ENCODE results near the gene MESP1. TPM values are rescaled to one million over a fixed set of nuclear protein-coding genes. Genes with fewer than 3 reads are reported as not detected.
"Not testable (repeated sequence)": the region's sequence is repeated elsewhere in the genome, so short reads cannot be mapped to it uniquely, and the experiment has no call there.

The MESP1 gene
- total RNA-seq, 1 donor from 2014 or later: not detected

DNA sequence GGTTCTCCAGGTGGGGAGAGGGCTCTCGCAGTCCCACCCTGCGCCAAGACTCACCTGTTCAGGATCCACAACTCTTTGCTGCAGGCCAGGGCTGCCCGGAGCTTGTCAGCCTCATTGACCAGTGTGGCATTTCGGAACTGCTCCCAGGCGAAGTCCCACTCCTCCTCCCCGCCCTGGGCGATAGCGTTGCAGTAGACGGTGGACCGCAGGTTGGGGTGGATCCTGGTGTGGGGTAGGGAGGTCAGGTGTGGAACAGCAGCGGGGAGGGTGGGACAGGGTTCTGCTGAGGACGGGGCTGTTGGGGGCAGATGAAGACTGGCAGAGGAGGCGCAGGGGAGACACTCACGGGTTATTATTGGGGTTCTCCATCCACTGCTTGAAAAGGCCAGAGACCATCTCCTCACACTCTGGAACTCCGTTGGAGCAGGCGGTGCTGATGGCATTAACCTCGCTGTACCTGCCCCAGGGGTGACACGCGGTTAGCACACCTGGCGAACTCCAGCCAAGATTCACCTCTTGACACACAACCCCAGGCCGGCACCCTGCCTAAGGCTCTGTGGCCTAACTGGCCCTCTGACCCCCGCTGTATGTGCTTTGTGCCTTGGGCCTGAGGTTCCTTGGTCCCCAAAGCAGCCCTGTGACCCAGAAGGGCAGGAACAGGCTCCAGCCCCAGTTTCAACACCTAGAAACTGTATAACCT is 41.2 kb upstream of the MESP1 start:
- Histone ChIP-seq H3K4me2 (no peak overlapping the region), H3F3A (ENCODE audit: low read depth) (no peaks in the 10 kb centered on the region)
- peaks cover 10% of the 10 kb centered on the region for H3K9me3 Mint-ChIP-seq

GRCh38 chr15:89790661-89791060 is 39.6 kb upstream of the MESP1 start:
- no peaks in the 10 kb centered on the region for H3F3A ChIP-seq (ENCODE audit: low read depth)
- H3K4me3 ChIP-seq: no peak overlapping the region
- TF ChIP-seq EZH2phosphoT487 (IDR thresholded peaks at IDR 0.05) (no peak), CTCF (IDR thresholded peaks at IDR 0.05) (no peak), EZH2 (IDR thresholded peaks at IDR 0.05) (no peak)
- H2AFZ ChIP-seq (replicated peaks): no peak overlapping the region
- H4K20me1 ChIP-seq (ENCODE audit: low read depth): no peaks in the 10 kb centered on the region
- H3K27ac ChIP-seq: no peak overlapping the region
- no peak overlapping the region for H3K27ac Mint-ChIP-seq
- peaks cover 12% of the 10 kb centered on the region for H3K9me3 Mint-ChIP-seq
- H3K4me1 ChIP-seq: no peaks in the 10 kb centered on the region
- H3K79me2 ChIP-seq (ENCODE audit: low read depth): no peaks in the 10 kb centered on the region
- no peak overlapping the region for H3K4me2 ChIP-seq
- H3K9me3 ChIP-seq (ENCODE audit: low read depth): peaks cover 6% of the 10 kb centered on the region
- peaks cover 1% of the 10 kb centered on the region for H3K27me3 Mint-ChIP-seq (ENCODE audit: insufficient read depth, low read depth)
- no peak overlapping the region for H3K9ac ChIP-seq
- no peaks in the 10 kb centered on the region for H3K4me1 Mint-ChIP-seq
- no peak for DNase-seq (ENCODE audit: low spot score)
- H3K27me3 ChIP-seq: no peaks in the 10 kb centered on the region
- H3K36me3 Mint-ChIP-seq: no peaks in the 10 kb centered on the region
- H3K4me3 Mint-ChIP-seq: no peak overlapping the region
- no peaks in the 10 kb centered on the region for H3K36me3 ChIP-seq

More for the DNA sequence above, 41.2 kb upstream of the MESP1 start:
- no peaks in the 10 kb centered on the region for H3K4me1 Mint-ChIP-seq
- Histone ChIP-seq H3K27ac (no peak overlapping the region), H3K4me1 (no peaks in the 10 kb centered on the region), H4K20me1 (ENCODE audit: low read depth) (no peaks in the 10 kb centered on the region), H3K9me3 (ENCODE audit: low read depth) (peaks cover 6% of the 10 kb centered on the region), H3K36me3 (no peaks in the 10 kb centered on the region), H2AFZ (replicated peaks) (no peak overlapping the region), H3K79me2 (ENCODE audit: low read depth) (no peaks in the 10 kb centered on the region), H3K9ac (no peak overlapping the region), H3K4me3 (no peak overlapping the region), H3K27me3 (no peaks in the 10 kb centered on the region)
- no peak for TF ChIP-seq CTCF (IDR thresholded peaks at IDR 0.05)
- TF ChIP-seq EZH2 (IDR thresholded peaks at IDR 0.05): no peak
- no peak for TF ChIP-seq EZH2phosphoT487 (IDR thresholded peaks at IDR 0.05)
- H3K36me3 Mint-ChIP-seq: no peaks in the 10 kb centered on the region
- H3K27me3 Mint-ChIP-seq (ENCODE audit: insufficient read depth, low read depth): peaks cover 3% of the 10 kb centered on the region
- no peak overlapping the region for H3K27ac Mint-ChIP-seq
- no peak for DNase-seq (ENCODE audit: low spot score)
- no peak overlapping the region for H3K4me3 Mint-ChIP-seq

DNA sequence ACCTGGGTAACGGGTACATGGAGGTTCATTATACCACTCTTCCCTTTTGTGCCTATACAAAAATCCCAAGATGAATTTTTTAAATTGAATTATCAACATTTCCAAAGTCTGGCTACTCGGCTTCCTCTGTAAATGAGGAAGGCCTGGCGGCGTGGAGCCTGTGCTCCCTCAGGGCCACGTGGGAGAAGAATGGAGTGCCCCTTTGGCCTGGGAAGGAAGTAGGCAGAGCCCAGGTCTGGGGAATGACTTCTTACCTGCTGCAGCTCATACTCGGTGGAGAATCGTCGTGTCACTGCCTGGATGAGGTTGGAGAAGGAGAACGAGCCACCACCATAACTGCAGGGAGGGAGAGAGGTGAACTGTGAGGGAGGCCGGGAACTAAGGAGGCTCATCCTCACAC is 39.2 kb upstream of the MESP1 start:
- Mint-ChIP-seq H3K4me1 (no peaks in the 10 kb centered on the region), H3K27me3 (ENCODE audit: insufficient read depth, low read depth) (no peaks in the 10 kb centered on the region), H3K27ac (no peak overlapping the region), H3K36me3 (no peaks in the 10 kb centered on the region), H3K4me3 (no peak overlapping the region), H3K9me3 (peaks cover 12% of the 10 kb centered on the region)
- no peak overlapping the region for H2AFZ ChIP-seq (replicated peaks)
- no peaks in the 10 kb centered on the region for H3K79me2 ChIP-seq (ENCODE audit: low read depth)
- H3K27ac ChIP-seq: no peak overlapping the region
- H3K9me3 ChIP-seq (ENCODE audit: low read depth): peaks cover 6% of the 10 kb centered on the region
- no peak overlapping the region for H3K4me2 ChIP-seq
- no peak overlapping the region for H3K9ac ChIP-seq
- no peak for DNase-seq (ENCODE audit: low spot score)
- H3F3A ChIP-seq (ENCODE audit: low read depth): no peaks in the 10 kb centered on the region
- TF ChIP-seq CTCF (IDR thresholded peaks at IDR 0.05) (no peak), EZH2 (IDR thresholded peaks at IDR 0.05) (no peak), EZH2phosphoT487 (IDR thresholded peaks at IDR 0.05) (no peak)
- H3K4me3 ChIP-seq: no peak overlapping the region
- no peaks in the 10 kb centered on the region for H4K20me1 ChIP-seq (ENCODE audit: low read depth)
- no peaks in the 10 kb centered on the region for H3K4me1 ChIP-seq
- no peaks in the 10 kb centered on the region for H3K36me3 ChIP-seq
- no peaks in the 10 kb centered on the region for H3K27me3 ChIP-seq

GRCh38 chr15:89788585-89788984 is 37.5 kb upstream of the MESP1 start:
- not testable (repeated sequence) for H3K9me3 ChIP-seq (ENCODE audit: low read depth); H3K27me3 Mint-ChIP-seq (ENCODE audit: insufficient read depth, low read depth); H3K27me3 ChIP-seq; H4K20me1 ChIP-seq (ENCODE audit: low read depth); DNase-seq (ENCODE audit: low spot score); H3K79me2 ChIP-seq (ENCODE audit: low read depth); H3K4me1 Mint-ChIP-seq; H3K4me3 ChIP-seq; H3K36me3 Mint-ChIP-seq; H3K9ac ChIP-seq; H3K4me1 ChIP-seq; H3K27ac Mint-ChIP-seq; H3K4me2 ChIP-seq; H3F3A ChIP-seq (ENCODE audit: low read depth); H3K27ac ChIP-seq; H3K4me3 Mint-ChIP-seq; H2AFZ ChIP-seq (replicated peaks); H3K36me3 ChIP-seq
- H3K9me3 Mint-ChIP-seq: peaks cover 12% of the 10 kb centered on the region

Data from neural progenitor cell (in vitro differentiated cells).